Measurements from ENCODE around the gene KCNG4.

KCNG4 gene

DNA sequence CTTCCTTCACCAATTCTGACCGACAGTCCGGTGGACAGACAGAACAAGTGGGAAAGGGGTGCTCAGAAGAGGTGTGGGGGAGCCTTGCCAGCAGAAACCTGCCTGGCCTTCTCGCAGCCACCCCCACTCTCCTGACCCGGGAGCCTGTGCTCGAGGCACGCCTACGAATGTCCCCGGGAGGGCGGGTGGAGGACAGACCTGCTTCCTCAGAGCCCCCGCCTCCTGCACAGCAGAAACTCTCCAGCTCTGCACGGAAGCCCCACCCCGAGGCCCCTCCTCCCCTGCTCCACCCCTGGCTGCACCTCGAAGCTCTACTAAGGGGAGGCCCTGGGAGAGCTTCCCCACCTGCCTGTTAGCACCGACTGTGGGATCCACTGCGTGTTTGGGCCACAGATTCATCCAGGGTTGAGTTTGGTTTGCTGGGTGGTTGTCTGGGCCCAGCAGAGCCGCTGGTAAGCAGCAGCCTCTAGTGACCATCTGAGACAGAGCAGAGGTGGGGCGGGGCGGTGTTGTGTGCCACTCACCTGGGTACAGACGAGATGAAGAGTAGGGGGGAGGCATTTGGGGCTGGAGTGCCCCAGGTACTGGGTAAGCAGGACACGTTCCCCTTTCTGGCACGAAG lies 59.2 kb downstream of the KCNG4 start:
- DNase-seq: no peak

- DNase-seq: no peak
Measured at GRCh38 chr16:84179612-84180320, 60.0 kb downstream of the KCNG4 start.

GRCh38 chr16:84178892-84179611 lies 60.8 kb downstream of the KCNG4 start:
- DNase-seq: no peak

DNA sequence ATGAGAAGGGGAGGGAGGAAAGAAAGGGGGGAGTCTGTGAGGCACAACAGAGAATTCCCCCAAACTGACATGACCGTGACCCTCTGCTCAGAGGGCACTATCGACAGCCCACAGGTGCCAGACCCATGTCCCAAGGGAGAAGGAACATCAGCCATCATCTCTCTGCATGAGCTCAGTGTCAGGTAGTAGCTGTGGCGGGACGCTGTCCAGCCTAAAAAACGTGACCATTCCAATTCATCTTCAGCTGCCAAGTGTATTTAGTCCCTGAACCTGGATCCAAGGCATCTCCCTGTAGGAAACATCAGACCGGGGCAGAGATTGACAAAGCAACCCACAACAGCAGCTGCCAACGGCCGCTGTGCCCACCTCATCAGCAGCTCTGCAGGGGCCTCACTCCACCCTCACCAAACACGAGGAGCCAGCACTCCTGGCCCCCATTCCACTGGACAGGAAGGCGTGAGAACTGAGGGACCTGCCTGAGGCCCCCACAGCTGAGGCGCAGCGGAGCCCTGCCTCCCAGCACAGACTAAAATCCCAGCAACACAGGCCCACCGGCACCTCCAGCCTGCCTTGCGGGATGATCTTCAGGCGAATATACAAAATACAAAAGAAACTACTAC lies 61.6 kb downstream of the KCNG4 start:
- DNase-seq: no peak

- no peak for DNase-seq
Measured at GRCh38 chr16:84177741-84178073, 62.1 kb downstream of the KCNG4 start.

GRCh38 chr16:84176192-84177053 lies 63.4 kb downstream of the KCNG4 start:
- no peak for DNase-seq

- DNase-seq: peak; percentile 60 to 73
Measured at GRCh38 chr16:84175350-84176081, 64.3 kb downstream of the KCNG4 start.

- DNase-seq: no peak
Measured at GRCh38 chr16:84174396-84174795, 65.4 kb downstream of the KCNG4 start.

- no peak for DNase-seq
Measured at GRCh38 chr16:84169765-84170310, 70.0 kb downstream of the KCNG4 start.

Measured in stimulated activated CD4-positive, alpha-beta T cell treated with anti-CD3 and anti-CD28 coated beads, Interleukin-2, amount 100 ng/mL, for 24 hours (primary cell).